ENCODE measurements around the gene POGLUT3.
A peak's percentile ranks its signal among the peaks of the same experiment; 100 is the strongest.

POGLUT3 gene

DNA sequence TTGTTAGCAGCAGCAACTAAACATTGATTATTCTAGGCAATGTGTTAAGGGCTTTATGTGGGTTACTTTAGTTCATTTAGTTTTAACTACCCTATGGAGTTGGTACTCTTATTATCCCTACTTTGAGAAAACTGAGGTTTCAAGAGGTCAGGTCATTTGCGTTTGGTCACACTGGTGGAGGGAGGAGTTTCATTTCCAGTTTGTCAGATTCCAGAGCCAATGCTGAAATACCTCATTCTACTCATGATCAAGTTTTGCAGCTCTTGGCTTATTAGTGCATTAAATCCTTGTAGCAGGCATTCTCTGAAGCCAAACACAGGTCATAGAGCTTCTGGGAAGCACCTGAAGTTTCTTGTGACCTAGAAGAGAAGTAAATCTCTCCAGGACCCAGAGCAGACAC lies 24.1 kb upstream of the POGLUT3 start:
- TF ChIP-seq, protein P1, sequence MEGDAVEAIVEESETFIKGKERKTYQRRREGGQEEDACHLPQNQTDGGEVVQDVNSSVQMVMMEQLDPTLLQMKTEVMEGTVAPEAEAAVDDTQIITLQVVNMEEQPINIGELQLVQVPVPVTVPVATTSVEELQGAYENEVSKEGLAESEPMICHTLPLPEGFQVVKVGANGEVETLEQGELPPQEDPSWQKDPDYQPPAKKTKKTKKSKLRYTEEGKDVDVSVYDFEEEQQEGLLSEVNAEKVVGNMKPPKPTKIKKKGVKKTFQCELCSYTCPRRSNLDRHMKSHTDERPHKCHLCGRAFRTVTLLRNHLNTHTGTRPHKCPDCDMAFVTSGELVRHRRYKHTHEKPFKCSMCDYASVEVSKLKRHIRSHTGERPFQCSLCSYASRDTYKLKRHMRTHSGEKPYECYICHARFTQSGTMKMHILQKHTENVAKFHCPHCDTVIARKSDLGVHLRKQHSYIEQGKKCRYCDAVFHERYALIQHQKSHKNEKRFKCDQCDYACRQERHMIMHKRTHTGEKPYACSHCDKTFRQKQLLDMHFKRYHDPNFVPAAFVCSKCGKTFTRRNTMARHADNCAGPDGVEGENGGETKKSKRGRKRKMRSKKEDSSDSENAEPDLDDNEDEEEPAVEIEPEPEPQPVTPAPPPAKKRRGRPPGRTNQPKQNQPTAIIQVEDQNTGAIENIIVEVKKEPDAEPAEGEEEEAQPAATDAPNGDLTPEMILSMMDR (IDR thresholded peaks at IDR 0.05; ENCODE audit: low read depth, low read length): no peak

DNA sequence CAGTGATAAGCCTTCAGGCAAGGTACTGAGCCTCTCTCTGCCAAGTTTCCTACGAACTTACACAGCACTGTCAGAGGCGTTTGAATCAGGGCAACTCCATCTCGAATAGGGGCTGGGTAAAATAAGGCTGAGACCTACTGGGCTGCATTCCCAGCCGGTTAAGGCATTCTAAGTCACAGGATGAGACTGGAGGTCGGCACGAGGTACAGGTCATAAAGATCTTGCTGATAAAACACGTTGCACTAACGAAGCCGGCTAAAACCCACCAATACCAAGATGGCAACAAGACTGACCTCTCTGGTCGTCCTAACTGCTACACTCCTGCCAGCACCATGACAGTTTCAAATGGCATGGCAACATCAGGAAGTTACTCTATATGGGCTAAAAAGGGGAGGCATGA lies 20.4 kb upstream of the POGLUT3 start:
- no peak for DNase-seq (ENCODE audit: low read depth in 2 of 2)
- TF ChIP-seq, protein P1 (IDR thresholded peaks at IDR 0.05; ENCODE audit: low read depth, low read length): no peak

More for the DNA sequence above, 24.1 kb upstream of the POGLUT3 start:
- no peak for DNase-seq (ENCODE audit: low read depth in 2 of 2)
- H3K4me3 ChIP-seq (replicated peaks in 1 of 2; ENCODE audit: low read depth in 2 of 2, low read length in 2 of 2): no peak overlapping the region

DNA sequence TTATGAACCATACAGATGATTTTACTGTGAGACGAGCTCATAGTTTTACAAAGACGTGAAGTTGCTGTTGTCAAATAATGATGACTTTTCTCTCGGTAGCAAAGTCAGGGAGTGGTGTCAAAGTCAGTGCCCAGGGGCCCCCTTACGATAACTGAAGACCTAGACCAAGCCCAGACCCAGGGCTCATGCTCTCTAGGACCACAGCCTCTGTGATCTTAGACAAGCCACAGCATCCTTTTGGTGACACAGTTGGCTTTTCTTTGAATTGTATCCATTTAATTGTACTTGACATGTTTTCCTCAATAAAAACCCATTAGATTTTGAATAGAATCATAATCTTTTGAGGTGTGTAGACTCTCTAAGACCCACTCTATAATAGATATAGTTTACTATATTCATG lies 17.9 kb upstream of the POGLUT3 start:
- TF ChIP-seq, protein P1 (IDR thresholded peaks at IDR 0.05; ENCODE audit: low read depth, low read length): no peak
- DNase-seq (ENCODE audit: low read depth in 2 of 2): no peak
- H3K4me3 ChIP-seq (replicated peaks in 1 of 2; ENCODE audit: low read depth in 2 of 2, low read length in 2 of 2): no peak overlapping the region

More for the DNA sequence above, 20.4 kb upstream of the POGLUT3 start:
- H3K4me3 ChIP-seq (replicated peaks in 1 of 2; ENCODE audit: low read depth in 2 of 2, low read length in 2 of 2): no peak overlapping the region

DNA sequence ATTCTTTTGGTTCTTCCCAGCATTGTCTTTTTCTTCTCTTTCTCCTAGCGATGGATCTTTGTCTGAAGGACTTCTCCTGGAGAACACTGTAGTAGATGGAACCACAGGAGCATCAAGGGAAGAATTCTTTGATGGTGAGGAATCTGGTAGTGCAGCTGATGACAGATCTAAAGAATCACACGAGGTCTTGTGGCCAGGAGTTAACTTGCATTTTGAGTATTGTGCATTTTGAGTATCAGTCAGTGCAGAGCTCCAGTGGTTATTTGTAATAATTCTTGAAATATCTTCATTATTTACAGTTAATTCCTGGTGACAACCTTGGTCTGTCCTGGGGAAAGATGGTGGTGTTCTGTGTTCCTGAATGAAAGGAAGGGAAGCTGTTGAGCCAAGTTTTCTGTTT lies 14.5 kb upstream of the POGLUT3 start:
- TF ChIP-seq, protein P1 (IDR thresholded peaks at IDR 0.05; ENCODE audit: low read depth, low read length): no peak
- H3K4me3 ChIP-seq (replicated peaks in 1 of 2; ENCODE audit: low read depth in 2 of 2, low read length in 2 of 2): no peak overlapping the region
- DNase-seq (ENCODE audit: low read depth in 2 of 2): no peak

DNA sequence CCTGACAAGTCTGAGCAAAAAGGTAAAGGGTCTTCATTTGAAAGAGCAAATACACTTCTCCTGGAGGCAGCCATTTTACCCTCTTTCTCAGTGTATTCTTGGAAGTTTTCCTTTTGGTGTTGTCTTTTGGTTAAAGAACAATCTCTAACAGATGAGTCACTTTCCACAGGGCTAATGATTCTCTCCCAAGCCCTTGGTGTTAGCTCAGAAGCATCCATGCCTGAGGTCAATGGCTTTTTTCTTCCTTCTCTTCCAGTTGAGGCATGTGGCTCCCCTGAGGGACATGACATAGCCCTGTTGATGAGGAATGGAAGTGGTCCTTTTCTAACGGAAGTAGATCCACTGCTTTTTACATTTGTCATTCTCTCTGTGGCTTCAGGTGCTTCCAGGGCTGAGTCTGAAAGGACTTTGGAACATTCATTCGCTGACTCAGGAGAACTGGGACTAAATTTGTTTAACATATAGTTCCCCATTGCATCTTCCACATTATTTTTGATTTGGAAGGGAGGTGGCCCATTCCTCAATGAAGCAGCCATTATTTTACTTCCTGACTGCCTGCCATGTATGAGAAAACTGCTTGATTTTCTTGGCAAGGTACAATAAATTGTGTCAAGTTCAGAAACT lies 13.8 kb upstream of the POGLUT3 start:
- peak; percentile 2 to 69 for DNase-seq (ENCODE audit: low read depth in 2 of 2)
- no peak overlapping the region for H3K4me3 ChIP-seq (replicated peaks in 1 of 2; ENCODE audit: low read depth in 2 of 2, low read length in 2 of 2)
- TF ChIP-seq, protein P1 (IDR thresholded peaks at IDR 0.05; ENCODE audit: low read depth, low read length): no peak

DNA sequence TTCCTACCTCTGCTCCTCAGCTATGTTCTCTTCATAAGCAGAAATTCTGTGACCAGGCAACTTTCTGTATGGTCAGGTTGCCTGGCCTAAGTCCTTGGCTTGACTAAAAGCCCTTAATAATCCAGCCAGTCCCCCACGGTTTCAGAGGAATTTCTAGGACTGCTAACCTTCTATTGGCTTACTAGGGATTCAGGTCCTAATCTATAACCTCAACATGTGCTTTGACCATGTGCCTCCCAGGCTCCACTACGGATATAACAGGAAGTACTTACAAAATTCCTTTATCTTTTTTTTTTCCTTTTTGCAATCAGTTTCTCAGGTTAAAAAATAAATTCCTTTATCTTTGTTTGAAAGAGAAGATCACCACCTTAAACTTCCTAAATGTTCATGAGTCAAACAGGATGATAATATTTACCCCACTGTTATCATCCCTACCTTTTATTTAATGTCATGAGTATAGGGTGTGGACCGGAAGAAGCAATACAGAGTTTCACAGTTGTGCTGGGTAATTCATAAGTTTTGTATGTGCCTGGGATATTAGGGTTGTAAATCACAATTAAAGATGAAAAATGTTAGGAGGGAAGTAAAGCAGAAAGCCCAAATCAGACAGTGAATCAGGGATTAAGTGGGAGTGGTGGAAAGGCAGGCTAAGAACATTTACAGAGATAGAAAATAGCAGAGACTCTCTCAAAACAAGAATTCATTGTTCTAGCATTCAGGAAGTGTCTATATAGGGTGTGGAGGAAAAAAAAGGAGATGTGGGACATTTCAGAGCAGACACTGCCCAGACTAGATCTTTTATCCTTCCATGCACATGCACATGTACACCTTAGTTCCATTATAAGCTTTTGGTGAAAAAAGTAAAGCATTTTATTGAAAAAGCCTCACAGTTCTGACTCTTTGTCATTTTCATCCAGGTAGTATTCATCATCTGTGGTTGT lies 10.7 kb upstream of the POGLUT3 start:
- DNase-seq (ENCODE audit: low read depth in 2 of 2): no peak
- TF ChIP-seq, protein P1 (IDR thresholded peaks at IDR 0.05; ENCODE audit: low read depth, low read length): no peak
- no peak overlapping the region for H3K4me3 ChIP-seq (replicated peaks in 1 of 2; ENCODE audit: low read depth in 2 of 2, low read length in 2 of 2)
